Measurements from ENCODE around the gene NDUFA7.

- TF ChIP-seq CTCF (IDR thresholded peaks at IDR 0.05) = no peak
- no peak for TF ChIP-seq POLR2A (IDR thresholded peaks at IDR 0.05)
Measured at GRCh38 chr19:8269724-8270123, 51.5 kb downstream of the NDUFA7 start.

Measured in Peyer's patch (tissue), 4 donors.